HL-60 (cell line): ENCODE results near the gene UTP3.

Experiments used
- POLR2AphosphoS5 ChIP-seq: IDR thresholded peaks from 2 replicates; pipeline ENCODE4 v1.6.1; 2012; ENCODE audit warnings: low read depth
- SPI1 ChIP-seq: IDR thresholded peaks from 2 replicates; pipeline ENCODE4 v1.6.1; 2012; ENCODE audit warnings: low read depth, mild to moderate bottlenecking, borderline replicate concordance
- TF ChIP-seq, protein P1 (sequence below): IDR thresholded peaks from one replicate; pipeline ENCODE4 v1.5.1; 2011; ENCODE audit warnings: low read length, control low read depth, inconsistent platforms; ENCODE audit not compliant: insufficient read depth

GRCh38 chr4:70734971-70735370 lies 46.6 kb downstream of the UTP3 start:
- TF ChIP-seq POLR2AphosphoS5, result no peak
- TF ChIP-seq, protein P1, sequence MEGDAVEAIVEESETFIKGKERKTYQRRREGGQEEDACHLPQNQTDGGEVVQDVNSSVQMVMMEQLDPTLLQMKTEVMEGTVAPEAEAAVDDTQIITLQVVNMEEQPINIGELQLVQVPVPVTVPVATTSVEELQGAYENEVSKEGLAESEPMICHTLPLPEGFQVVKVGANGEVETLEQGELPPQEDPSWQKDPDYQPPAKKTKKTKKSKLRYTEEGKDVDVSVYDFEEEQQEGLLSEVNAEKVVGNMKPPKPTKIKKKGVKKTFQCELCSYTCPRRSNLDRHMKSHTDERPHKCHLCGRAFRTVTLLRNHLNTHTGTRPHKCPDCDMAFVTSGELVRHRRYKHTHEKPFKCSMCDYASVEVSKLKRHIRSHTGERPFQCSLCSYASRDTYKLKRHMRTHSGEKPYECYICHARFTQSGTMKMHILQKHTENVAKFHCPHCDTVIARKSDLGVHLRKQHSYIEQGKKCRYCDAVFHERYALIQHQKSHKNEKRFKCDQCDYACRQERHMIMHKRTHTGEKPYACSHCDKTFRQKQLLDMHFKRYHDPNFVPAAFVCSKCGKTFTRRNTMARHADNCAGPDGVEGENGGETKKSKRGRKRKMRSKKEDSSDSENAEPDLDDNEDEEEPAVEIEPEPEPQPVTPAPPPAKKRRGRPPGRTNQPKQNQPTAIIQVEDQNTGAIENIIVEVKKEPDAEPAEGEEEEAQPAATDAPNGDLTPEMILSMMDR, result no peak
- no peak for TF ChIP-seq SPI1
